ENCODE data around the gene VWA2.
"Not testable (repeated sequence)": the region's sequence is repeated elsewhere in the genome, so short reads cannot be mapped to it uniquely, and the experiment has no call there.

The VWA2 gene

DNA sequence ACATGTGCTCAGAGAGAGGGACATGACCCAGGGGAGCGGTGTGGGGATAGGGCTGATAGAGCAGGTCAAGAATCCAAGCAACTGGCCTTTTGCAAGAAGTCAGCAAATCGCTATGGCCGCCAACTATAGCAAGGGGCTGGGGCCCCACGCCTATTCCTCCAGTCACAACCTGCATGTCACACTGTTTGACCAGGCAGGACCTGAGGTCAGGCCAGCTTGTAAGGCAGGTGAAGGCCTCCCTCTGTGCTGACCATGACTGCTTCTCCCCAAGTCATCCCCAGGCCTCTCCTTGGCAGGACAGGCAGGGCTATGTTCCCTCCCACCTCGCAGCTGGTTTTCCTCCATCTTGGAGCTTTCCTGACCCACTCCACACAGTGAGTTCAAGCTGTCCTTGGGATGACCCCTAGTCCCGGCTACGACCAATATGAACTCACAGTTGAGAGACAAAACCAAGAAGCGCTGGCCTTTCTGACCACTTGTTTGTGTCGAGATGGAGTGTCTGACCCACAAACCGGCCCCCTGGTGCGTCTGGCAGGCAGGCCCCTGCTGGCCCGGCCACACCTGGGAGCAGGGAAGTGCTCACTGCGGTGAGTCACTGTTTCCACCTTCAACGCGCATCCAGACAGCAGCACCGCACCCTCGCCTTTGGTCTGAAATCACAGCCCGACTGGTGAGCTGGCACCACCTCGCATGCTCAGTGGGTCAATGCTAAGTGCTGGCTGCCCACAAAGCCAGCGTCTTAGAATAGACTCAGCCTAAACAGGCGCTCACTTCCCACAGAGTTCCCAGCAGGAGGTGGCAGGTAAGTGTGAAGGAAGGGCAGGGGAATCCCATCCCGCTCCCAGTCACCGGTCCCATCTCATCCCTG, 81.4 kb downstream of the VWA2 start:
- DNase-seq (ENCODE audit: low spot score), result no peak

DNA sequence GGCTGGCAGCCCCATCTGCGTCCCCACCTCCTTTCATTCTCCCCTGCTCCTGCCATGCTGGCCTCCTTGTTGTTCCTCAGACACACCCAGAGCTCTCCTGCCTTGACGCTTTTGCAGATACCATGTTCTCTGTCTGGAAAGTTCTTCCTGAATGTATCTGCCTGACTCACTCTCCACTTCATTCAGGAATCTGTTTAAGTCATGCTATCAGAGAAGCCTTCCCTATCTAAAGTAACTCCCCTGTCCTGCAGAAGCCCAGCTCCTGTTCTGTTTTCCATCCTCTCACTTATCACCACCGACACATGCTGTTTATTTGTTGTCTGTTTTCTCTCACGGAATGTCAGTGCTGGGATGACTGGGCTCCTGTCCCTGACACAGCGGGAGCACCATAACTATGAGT, 83.3 kb downstream of the VWA2 start:
- DNase-seq (ENCODE audit: low spot score), result no peak

DNA sequence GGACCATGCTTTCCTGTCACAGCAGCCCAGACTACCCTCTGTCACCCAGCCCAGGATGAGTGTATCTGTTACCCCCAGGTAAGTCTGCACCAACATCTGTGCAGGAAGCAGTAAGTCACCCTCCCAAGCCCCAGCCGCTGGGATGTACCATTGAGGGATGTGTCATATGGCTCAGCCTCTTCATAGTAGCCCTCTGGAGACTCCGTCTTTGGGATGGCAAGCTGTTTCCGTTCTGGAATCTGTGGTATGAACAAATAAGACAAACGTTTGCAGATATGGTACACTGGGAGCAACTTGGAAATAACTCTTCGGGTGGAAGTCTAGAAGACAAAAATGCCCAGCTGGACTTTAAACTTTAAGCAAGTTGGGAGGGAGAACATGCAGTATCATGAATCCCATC, 84.0 kb downstream of the VWA2 start:
- no peak for DNase-seq (ENCODE audit: low spot score)

DNA sequence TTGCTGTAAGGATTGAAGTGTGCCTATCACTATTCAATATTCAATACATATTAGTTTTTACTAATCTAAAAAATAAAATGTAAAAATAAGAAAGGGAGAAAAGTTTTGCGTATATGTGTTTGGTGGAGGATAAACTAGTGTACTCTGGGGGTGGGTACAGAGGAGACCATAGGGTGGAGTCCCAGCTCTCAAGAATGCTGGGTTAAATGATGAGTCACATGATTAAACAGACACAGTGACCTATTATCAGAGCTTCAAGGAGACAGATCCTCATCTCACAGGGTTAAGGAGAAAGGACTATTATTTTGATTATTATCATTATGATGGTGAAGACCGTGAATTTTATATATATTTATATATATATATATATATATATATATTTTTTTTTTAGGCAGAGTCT, 87.7 kb downstream of the VWA2 start:
- no peak for DNase-seq (ENCODE audit: low spot score)

DNA sequence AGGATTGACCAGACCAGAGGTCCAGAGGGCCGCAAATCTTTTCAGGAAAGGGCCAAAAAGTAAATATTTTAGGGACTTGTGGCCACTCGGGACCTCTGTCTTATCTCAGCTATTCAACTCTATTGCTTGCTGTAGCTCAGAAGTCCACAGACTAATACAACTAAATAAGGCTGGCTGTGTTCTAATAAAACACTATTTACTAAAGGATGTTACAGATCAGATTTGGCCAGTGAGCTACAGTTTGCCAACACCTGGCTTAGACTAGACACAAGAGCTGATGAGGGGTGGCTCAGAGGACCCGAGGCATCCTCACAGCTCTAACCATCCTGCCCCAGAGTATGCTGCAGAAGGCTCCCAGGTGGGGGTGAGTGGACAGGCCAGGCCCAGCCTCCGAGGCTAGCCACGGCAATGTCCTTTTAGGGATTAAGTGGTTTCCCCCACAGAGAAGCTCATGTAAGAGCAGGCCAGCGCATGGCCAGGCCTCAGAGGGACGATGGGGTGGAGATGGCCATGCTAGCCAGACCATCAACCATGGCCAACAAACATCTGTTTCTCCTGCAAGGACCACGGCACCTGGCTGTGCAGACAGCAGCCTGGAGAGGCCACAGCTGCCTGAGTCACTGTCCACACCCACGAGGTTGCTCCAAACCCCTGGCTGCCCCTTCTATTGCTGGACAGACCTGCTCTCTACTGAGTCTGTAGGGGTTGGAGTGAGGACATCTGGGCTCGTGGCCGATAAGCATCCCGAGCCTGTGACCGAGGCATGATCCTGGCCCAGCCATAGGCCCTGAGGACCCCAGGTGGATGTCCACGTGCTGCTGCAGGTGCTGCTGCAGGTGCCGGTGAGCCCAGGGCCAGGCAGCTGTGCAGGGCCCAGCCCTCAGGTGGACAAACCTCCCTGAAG, 88.7 kb downstream of the VWA2 start:
- no peak for DNase-seq (ENCODE audit: low spot score)

DNA sequence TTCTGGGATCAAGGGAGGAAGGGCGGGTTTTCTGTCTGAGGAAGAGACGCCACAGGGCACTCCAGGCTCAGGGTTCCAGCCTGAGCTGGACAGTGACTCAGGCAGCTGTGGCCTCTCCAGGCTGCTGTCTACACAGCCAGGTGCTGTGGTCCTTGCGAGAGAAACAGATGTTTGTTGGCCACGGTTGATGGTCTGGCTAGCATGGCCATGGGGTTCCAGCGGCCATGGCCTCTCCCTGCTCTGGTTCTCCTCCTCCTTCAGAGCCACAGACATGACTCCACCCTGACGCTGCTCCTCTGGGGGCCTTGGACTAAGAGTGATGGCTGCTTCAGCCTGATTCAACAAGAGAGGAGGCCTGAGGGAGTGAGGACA, 89.4 kb downstream of the VWA2 start:
- DNase-seq (ENCODE audit: low spot score), result no peak

DNA sequence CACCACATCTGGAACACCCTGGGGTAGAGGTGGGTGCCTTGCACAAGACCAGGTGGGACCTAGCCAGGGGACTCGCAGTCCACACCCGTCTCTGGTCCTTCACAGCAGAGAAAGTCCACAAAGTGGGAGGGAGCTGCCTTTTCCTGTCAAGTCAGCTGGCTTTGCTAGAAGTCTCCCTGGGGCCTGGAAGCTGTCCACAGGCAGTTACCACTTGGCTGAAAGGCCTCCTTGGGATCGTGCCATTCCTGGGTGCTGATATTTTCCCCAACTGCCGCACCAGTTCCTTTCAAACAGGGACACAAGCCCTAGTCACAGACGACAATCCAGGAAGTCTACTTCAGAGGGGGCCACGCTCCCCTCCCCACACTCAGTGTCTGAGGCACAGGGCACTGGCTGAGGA, 89.8 kb downstream of the VWA2 start:
- no peak for DNase-seq (ENCODE audit: low spot score)

DNA sequence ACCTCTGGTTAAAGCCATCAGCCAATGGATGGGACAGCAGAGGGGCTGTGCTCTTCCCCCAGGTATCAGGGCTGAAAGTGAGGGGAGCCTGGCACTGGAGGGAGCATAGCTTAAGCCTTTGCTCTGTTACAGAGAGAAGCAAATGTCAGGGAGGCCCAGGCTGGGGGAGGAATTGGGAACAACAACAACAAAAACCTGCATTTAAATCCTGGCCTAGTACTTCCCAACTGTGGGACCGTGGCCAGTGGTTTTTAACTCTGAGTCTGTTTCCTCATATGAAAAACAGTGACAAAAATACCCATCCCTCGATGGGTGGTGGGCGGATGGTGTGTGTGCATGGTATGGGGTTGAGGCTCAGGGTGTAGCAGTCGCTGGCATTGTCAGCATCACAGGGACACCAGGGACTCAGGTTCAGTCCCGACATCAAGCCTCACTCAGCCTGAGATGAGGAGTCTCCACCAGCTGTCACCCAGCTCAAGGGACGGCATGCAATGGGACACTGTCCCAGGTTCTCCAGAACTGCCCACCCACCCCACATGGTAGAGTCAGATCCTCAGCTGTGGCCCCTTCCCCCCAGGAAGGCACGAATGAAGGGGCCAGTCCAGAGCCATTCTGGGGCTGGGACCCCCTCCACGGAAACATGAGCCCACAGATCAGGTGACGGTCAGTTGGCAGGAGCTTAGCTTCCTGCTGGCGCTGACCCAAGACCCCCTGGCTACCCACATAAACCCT, 90.7 kb downstream of the VWA2 start:
- no peak for DNase-seq (ENCODE audit: low spot score)

DNA sequence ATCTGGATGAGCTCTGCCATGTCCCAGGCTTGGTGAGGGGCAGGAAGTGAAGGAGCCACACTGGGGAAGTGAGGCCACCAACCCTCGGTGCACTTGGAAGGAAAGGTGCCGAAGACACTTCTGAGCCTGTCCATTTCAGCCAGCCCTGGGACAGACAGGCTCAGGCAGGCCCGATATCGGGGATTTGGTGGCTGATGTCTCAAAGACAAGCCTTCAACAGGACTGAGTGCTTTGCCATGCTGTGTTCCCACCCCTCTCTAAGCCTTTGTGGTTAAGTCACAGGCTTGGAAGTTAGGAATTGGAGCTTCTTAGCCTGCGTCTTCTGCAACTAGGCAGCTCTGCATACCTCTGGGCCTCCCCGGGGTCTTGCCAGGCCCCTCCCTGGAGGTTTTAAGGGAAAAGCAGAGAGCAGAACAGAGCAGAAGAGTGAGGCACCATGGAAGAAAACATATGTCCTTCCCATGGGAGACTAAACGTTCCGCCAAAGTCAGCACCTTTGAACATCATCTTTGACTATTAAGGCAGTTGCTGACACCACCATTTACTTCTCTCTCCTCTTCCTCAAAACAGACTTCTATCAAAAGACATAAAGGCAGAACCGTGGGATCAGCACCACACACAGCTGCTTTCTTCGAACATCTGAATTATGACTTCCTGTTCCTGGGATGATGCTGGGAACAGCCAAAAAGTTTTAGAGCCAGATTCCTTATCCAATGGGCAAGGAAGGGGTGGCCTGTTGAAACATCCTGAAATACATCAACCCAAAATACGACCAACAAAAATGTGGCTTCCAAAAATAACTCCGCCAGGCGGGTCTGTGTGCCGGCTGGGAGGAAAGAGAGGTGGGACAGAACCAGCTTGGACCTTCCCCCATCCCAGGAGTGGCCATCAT, 93.5 kb downstream of the VWA2 start:
- DNase-seq (ENCODE audit: low spot score), result no peak

DNA sequence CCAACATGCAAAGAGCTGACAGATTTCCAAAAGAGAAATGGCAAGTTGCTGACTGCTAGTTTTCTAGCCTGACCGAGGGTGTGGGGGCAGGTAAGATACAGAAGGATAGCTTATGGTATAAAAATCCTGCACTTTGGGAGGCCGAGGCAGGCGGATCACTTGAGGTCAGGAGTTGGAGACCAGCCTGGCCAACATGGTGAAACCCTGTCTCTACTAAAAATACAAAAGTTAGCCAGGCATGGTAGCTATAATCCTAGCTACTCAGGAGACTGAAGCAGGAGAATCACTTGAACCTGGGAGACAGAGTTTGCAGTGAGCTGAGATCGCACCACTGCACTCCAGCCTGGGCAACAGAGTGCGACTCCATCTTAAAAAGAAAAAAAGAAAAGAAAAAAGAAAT, 94.4 kb downstream of the VWA2 start:
- not testable (repeated sequence) for DNase-seq (ENCODE audit: low spot score)

DNA sequence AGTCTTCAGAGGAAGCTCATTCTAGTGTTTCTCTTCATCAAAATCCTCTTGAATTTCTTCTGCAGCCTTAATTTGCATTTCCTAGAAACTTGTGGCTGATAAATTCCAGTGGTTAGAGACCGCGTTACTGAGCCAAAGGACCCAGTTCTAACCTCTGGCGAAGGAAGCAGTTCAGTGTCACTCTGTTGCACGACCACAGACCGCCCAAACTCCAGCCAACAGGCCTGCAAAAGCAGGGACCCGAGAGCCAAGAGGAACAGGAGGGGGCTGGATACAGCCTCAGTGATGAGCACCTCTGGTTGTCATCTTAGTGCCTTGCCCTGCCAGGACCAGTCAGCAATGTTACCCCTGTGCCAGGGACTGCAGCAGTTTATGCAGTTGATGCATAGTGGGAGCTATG, 95.2 kb downstream of the VWA2 start:
- no peak for DNase-seq (ENCODE audit: low spot score)

DNA sequence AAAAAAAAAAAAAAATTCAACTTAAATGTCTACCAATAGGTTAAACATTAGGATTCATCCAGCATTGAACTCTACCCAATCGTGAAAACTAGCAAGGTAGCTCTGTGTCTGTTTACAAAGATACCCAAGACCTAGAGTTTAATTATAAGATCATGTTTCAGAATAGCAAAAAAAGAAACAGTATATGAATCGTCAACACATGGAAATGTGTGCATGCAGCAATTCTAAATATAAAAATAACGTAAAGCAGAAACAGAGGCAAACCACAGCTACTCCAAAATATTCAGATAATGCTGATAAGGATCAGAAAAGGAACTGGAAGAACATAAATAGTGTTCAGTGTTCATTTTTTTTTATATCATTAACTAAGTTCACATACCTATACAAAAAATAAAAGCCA, 96.6 kb downstream of the VWA2 start:
- DNase-seq (ENCODE audit: low spot score), result no peak

DNA sequence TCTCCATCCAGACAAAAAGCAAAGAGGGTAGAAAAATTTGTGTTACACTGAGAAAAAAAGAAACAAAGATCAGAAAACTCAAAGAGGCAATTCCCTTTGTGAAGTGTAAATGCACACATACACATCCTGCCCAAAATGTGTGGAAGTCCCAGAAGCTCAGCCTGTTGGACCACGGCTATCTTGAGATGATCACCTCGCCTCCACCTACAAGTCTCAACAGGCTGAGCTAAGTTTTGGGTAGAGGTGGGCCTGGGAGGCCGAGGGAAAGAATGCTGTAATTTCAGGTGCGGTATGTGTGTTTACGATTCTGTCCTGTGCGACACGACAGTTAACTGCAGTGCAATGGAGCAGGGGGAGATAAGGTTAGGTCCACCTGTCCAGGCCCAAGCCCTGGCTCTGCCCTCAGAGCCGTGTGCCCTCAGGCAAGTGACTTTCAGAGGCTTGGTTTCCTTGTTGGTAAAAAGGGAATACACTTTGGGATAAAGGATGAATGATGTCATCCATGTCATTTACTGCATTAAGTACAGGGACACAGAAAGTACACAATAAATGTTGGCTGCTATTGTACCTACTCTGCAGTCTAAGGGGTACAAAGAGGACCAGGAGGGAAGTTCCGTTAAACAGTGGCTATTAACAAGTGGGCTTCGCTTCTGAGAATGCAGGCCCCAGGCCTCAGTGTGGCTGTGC, 97.9 kb downstream of the VWA2 start:
- DNase-seq (ENCODE audit: low spot score), result no peak

DNA sequence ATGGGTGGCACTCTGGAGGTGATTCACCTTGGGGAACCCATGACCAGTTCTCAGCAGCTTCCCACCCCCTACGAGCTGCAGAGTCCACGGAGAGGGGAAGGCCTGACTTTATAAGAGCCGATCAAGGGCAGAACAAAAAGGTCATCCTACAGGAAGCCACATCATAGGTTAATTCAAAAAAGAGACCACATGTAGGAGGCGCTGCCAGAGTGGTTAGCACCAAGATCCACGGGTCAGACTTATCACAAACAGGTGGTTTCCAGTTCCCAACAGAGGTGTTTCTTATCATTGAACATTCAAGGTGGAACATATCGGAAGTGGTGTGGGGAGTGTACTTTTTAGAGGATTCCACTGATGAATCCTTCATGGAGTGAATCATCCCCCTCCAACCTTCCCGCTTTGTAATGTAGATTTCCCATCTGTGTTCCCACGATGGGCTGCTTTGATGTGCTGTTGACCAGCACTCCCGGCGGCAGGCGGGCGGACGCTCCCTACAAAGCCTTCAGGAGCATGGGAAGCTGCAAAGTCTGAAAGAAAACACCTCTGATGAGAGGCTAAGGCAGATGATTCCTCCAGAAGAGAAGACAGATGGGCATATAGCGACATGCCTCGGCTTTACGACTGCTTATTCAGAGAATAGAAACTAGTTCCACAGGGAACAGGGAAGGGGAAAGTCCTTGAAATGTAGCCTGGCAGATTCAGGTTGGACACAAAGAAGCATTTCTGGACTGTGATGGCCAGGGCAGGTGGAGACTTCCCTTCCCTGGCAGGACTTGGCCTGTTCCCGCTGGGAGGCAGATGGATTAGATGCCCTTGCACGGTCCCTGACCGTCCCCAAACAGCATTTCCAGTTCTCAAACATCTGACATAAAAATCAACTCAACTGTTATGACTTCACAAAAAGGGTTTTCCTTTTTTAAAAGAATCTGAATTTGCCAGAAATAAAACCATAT, 98.7 kb downstream of the VWA2 start:
- no peak for DNase-seq (ENCODE audit: low spot score)

DNA sequence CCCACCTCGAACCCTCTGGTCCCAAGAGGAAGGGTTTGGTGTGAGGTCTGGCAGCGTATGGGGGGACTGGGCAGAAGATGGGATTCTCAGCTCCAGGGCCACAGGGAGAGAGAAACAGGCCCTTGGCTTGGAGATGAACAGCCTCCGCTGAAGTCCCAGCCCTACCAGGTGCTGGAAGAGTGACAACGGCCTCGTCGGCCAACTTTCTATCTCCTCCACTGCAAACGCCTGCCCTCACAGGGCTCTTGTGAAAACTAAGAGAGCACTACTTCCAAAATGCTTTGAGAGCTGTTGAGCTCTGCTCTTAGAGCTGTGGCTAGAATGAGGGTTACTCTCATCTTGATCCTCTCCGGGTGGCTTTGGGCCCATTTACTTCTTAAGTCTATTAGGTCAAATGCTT, 101.8 kb downstream of the VWA2 start:
- no peak for DNase-seq (ENCODE audit: low spot score)
